GM23248 (cell line): ENCODE measurements around the gene CDC7.

Source experiments
- EZH2 ChIP-seq: fragments of 200-600 bp; sonication (generic); IDR thresholded peaks from 2 replicates; pipeline ENCODE4 v1.6.1; 2018; ENCODE audit warnings: antibody characterized with exemption, mild to moderate bottlenecking; ENCODE audit not compliant: insufficient read depth, poor library complexity, severe bottlenecking
- EZH2phosphoT487 ChIP-seq: fragments of 200-600 bp; sonication (generic); IDR thresholded peaks from 2 replicates; pipeline ENCODE4 v1.6.1; 2018; ENCODE audit warnings: antibody characterized with exemption, moderate library complexity, mild to moderate bottlenecking, low read depth; ENCODE audit not compliant: insufficient read depth

GRCh38 chr1:91557039-91557690 is 56.5 kb downstream of the CDC7 start:
- TF ChIP-seq EZH2 (no peak), EZH2phosphoT487 (no peak)
